ENCODE results near the gene CUEDC2. TPM values are rescaled to one million over a fixed set of nuclear protein-coding genes. Genes with fewer than 3 reads are reported as not detected.

The CUEDC2 gene
- total RNA-seq = 10 to 100 TPM; 52.3 to 53.0 TPM

GRCh38 chr10:102432162-102432950 is at the start of gene CUEDC2:
CUEDC2 (minus strand) TSS chr10:102432574; CDS start chr10:102425188, 7,386 bp downstream.

GRCh38 chr10:102451105-102451969 is 19.0 kb upstream of the CUEDC2 start, which contains the start of gene C10orf95:
C10orf95 (minus strand) TSS chr10:102451543; CDS start chr10:102451093, 450 bp downstream.

GRCh38 chr10:102420714-102421506 is 11.5 kb downstream of the CUEDC2 start, which contains the start of gene FBXL15:
FBXL15 (plus strand) TSS chr10:102420836; CDS start chr10:102421130, 294 bp downstream.

GRCh38 chr10:102418622-102419268 is 13.6 kb downstream of the CUEDC2 start, which contains the start of gene PSD:
PSD (minus strand) TSS chr10:102418785; CDS start chr10:102417038, 1,747 bp downstream.

GRCh38 chr10:102395400-102396316 is 36.7 kb downstream of the CUEDC2 start, which contains the start of gene NFKB2:
NFKB2 (plus strand) TSS chr10:102395705; CDS start chr10:102395960, 255 bp downstream.

Small RNA genes within 50 kb of the gene (small RNA-seq; reads per million reads assigned to genes)
- 89.2 to 93.0 reads per million in 2 donors for gene MIR146B

Other genes starting within 250 kb of the CUEDC2 start
- under 1 TPM; 0.33 to 0.34 TPM for gene ELOVL3, start 206.3 kb downstream of the CUEDC2 start, total RNA-seq
- not detected for gene PITX3, start 191.1 kb downstream of the CUEDC2 start, total RNA-seq
- gene GBF1, start 187.0 kb downstream of the CUEDC2 start, total RNA-seq = 10 to 100 TPM; 29.3 to 35.4 TPM
- 10 to 100 TPM; 25.0 to 78.5 TPM for gene NFKB2, start 36.9 kb downstream of the CUEDC2 start, total RNA-seq
- gene PSD, start 13.8 kb downstream of the CUEDC2 start, total RNA-seq = under 1 TPM; under 0.01 to 0.34 TPM
- gene FBXL15, start 11.7 kb downstream of the CUEDC2 start, total RNA-seq = 1 to 10 TPM; 7.2 to 9.7 TPM
- not detected for gene C10orf95, start 19.0 kb upstream of the CUEDC2 start, total RNA-seq
- gene ACTR1A, start 70.1 kb upstream of the CUEDC2 start, total RNA-seq = 100 to 1,000 TPM; 134 TPM
- 1 to 10 TPM; 3.7 to 6.2 TPM for gene SUFU, start 71.4 kb upstream of the CUEDC2 start, total RNA-seq
- gene TRIM8, start 211.9 kb upstream of the CUEDC2 start, total RNA-seq = 10 to 100 TPM; 26.0 to 26.5 TPM